Measurements from ENCODE around the gene TRIM63. TPM values are rescaled to one million over a fixed set of nuclear protein-coding genes. Genes with fewer than 3 reads are reported as not detected.

The TRIM63 gene
- total and polyA plus RNA-seq, 2 of the 13 experiments (the other 11 are each of a cell fraction or from before 2014, with no cell fraction given): not detected

DNA sequence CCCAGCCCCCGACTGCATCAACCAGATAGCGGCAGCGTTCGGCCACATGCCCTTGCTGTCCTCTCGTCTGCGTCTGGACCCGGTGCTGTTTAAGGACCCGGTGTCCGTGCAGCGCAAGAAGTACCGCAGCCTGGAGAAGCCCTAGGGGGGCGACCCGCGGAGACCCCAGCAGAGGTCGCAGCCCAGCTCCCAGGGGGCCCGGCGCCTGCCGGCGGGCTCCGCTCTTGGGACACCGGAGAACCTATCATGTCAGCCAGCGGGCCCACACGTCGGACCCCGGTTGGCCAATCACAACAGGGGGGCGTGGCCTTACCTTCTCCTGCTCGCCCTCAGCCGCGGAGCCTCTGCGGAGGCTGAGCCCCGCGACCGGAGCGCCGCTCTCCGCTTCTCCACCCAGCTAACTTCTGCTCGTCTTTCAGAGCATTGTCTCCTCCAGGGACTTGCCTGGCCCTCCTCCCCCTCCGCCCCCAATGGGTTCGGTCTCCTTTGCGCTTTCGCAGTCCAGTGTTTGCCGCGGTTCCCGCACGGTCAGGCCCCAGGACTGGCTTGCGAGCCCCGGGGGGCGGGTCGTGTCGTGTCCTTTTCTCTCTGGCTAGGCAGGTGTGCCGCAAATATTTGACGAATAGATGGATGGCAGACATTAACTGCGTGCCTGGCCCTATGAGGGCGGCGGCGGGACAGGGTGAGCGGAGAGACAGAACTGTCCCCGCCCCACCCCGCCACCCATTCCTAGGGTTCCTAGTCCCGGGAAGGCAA, 32.0 kb downstream of the TRIM63 start (continued):
- 0 out of 2 replicates have a peak, but pooled peaks have one; percentile 17 for TF ChIP-seq HMG20B (CRISPR knock-in tag; conservative IDR thresholded peaks at IDR 0.05)
- no peak for TF ChIP-seq KDM1A (CRISPR knock-in tag; IDR thresholded peaks at IDR 0.05)
- no peak for TF ChIP-seq BHLHE40 (IDR thresholded peaks at IDR 0.05; ENCODE audit: low read length)
- TF ChIP-seq, protein P1, sequence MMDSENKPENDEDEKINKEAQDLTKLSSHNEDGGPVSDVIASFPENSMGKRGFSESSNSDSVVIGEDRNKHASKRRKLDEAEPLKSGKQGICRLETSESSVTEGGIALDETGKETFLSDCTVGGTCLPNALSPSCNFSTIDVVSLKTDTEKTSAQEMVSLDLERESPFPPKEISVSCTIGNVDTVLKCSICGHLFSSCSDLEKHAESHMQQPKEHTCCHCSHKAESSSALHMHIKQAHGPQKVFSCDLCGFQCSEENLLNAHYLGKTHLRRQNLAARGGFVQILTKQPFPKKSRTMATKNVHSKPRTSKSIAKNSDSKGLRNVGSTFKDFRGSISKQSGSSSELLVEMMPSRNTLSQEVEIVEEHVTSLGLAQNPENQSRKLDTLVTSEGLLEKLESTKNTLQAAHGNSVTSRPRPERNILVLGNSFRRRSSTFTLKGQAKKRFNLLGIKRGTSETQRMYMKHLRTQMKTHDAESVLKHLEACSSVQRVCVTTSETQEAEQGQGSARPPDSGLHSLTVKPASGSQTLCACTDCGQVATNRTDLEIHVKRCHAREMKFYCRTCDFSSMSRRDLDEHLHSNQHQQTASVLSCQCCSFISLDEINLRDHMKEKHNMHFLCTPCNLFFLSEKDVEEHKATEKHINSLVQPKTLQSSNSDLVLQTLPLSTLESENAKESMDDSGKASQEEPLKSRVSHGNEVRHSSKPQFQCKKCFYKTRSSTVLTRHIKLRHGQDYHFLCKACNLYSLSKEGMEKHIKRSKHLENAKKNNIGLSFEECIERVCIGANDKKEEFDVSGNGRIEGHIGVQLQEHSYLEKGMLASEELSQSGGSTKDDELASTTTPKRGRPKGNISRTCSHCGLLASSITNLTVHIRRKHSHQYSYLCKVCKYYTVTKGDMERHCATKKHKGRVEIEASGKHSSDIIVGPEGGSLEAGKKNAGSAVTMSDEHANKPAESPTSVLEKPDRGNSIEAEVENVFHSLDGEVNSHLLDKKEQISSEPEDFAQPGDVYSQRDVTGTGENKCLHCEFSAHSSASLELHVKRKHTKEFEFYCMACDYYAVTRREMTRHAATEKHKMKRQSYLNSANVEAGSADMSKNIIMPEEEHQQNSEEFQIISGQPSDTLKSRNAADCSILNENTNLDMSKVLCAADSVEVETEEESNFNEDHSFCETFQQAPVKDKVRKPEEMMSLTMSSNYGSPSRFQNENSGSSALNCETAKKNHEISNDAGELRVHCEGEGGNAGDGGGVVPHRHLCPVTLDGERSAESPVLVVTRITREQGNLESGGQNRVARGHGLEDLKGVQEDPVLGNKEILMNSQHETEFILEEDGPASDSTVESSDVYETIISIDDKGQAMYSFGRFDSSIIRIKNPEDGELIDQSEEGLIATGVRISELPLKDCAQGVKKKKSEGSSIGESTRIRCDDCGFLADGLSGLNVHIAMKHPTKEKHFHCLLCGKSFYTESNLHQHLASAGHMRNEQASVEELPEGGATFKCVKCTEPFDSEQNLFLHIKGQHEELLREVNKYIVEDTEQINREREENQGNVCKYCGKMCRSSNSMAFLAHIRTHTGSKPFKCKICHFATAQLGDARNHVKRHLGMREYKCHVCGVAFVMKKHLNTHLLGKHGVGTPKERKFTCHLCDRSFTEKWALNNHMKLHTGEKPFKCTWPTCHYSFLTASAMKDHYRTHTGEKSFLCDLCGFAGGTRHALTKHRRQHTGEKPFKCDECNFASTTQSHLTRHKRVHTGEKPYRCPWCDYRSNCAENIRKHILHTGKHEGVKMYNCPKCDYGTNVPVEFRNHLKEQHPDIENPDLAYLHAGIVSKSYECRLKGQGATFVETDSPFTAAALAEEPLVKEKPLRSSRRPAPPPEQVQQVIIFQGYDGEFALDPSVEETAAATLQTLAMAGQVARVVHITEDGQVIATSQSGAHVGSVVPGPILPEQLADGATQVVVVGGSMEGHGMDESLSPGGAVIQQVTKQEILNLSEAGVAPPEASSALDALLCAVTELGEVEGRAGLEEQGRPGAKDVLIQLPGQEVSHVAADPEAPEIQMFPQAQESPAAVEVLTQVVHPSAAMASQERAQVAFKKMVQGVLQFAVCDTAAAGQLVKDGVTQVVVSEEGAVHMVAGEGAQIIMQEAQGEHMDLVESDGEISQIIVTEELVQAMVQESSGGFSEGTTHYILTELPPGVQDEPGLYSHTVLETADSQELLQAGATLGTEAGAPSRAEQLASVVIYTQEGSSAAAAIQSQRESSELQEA (CRISPR knock-in tag; IDR thresholded peaks at IDR 0.05; ENCODE audit: not compliant biosample characterization): no peak
- TF ChIP-seq CBX2 (IDR thresholded peaks at IDR 0.05; ENCODE audit: low read depth, low read length): no peak
- no peak for TF ChIP-seq CBX2 (CRISPR knock-in tag; IDR thresholded peaks at IDR 0.05; ENCODE audit: low read depth)
- no peak for TF ChIP-seq SRSF9 (IDR thresholded peaks at IDR 0.05; ENCODE audit: borderline replicate concordance, insufficient read depth, low read depth, low read length, poor library complexity, severe bottlenecking)
- TF ChIP-seq MEF2D (CRISPR knock-in tag; IDR thresholded peaks at IDR 0.05): 0 out of 2 replicates have a peak, but pooled peaks have one; percentile 15
- peak; percentile 62; the same call in 1 of the 2 replicates for TF ChIP-seq GABPB1 (CRISPR knock-in tag; IDR thresholded peaks at IDR 0.05)
- 0 out of 2 replicates have a peak, but pooled peaks have one; percentile 8 for TF ChIP-seq ZNF768 (CRISPR knock-in tag; IDR thresholded peaks at IDR 0.05)
- TF ChIP-seq ZNF761 (CRISPR knock-in tag; conservative IDR thresholded peaks at IDR 0.05): peak; percentile 78; the same call in 1 of the 2 replicates
- no peak for TF ChIP-seq JDP2 (CRISPR knock-in tag; IDR thresholded peaks at IDR 0.05; ENCODE audit: borderline replicate concordance)
- TF ChIP-seq DR1 (CRISPR knock-in tag; IDR thresholded peaks at IDR 0.05): no peak
- no peak for TF ChIP-seq ATRX (CRISPR knock-in tag; IDR thresholded peaks at IDR 0.05; ENCODE audit: borderline replicate concordance)
- no peak; the same call in 1 of the 2 replicates for TF ChIP-seq ZNF766 (CRISPR knock-in tag; IDR thresholded peaks at IDR 0.05; ENCODE audit: borderline replicate concordance)
- no peak for TF ChIP-seq FOSL2 (CRISPR knock-in tag; IDR thresholded peaks at IDR 0.05)
- TF ChIP-seq, protein P2, sequence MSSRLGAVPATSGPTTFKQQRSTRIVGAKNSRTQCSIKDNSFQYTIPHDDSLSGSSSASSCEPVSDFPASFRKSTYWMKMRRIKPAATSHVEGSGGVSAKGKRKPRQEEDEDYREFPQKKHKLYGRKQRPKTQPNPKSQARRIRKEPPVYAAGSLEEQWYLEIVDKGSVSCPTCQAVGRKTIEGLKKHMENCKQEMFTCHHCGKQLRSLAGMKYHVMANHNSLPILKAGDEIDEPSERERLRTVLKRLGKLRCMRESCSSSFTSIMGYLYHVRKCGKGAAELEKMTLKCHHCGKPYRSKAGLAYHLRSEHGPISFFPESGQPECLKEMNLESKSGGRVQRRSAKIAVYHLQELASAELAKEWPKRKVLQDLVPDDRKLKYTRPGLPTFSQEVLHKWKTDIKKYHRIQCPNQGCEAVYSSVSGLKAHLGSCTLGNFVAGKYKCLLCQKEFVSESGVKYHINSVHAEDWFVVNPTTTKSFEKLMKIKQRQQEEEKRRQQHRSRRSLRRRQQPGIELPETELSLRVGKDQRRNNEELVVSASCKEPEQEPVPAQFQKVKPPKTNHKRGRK (CRISPR knock-in tag; IDR thresholded peaks at IDR 0.05): no peak
- TF ChIP-seq ZNF776 (CRISPR knock-in tag; IDR thresholded peaks at IDR 0.05): no peak
- TF ChIP-seq, protein P3, sequence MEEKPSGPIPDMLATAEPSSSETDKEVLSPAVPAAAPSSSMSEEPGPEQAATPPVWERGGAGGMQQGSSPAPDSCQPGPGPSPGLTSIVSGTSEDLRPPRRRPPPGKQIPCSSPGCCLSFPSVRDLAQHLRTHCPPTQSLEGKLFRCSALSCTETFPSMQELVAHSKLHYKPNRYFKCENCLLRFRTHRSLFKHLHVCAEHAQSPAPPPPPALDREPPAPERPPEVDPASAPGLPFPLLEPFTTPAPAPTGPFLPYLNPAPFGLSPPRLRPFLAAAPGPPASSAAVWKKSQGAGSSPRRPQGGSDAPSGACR (CRISPR knock-in tag; IDR thresholded peaks at IDR 0.05): no peak
